CD4-positive, alpha-beta memory T cell (primary cell): ENCODE measurements around the gene CDRT4. TPM values are rescaled to one million over a fixed set of nuclear protein-coding genes. Genes with fewer than 3 reads are reported as not detected.

Experiments used
- CTCF ChIA-PET: fragments of 350-600 bp; sonication (Branson Sonifier 250); formaldehyde crosslinking; loops from one replicate; lab custom pipeline; 2021; ENCODE audit warnings: inconsistent platforms; ENCODE audit not compliant: partially characterized antibody; lab: Charles Lee
- POLR2A ChIA-PET: fragments of 350-600 bp; sonication (Branson Sonifier 250); formaldehyde crosslinking; loops from one replicate; lab custom pipeline; 2021; ENCODE audit not compliant: partially characterized antibody; lab: Charles Lee
- DNase-seq, 5 donors: peaks; one replicate each; pipeline versions ENCODE4 v3.0.0 to v3.0.0-alpha.2; 2020 to 2022; ENCODE audit warnings: mixed read lengths in 1 of 5
- H3K27ac ChIP-seq: one replicate; pipeline ENCODE4 v1.7.0; 2013; ENCODE audit warnings: low read depth, low read length
- H3K27me3 ChIP-seq: 2 replicates; pipeline ENCODE4 v1.7.0; 2013; ENCODE audit warnings: mild to moderate bottlenecking, low read length, moderate library complexity; ENCODE audit not compliant: insufficient read depth
- H3K36me3 ChIP-seq: 2 replicates; pipeline ENCODE4 v1.7.0; 2013; ENCODE audit warnings: mild to moderate bottlenecking, low read length, moderate library complexity; ENCODE audit not compliant: insufficient read depth
- H3K4me1 ChIP-seq: 2 replicates; pipeline ENCODE4 v1.7.0; 2013; ENCODE audit warnings: mild to moderate bottlenecking, low read length, moderate library complexity; ENCODE audit not compliant: insufficient read depth
- H3K4me3 ChIP-seq, 2 donors: one replicate each; pipeline ENCODE4 v1.7.0; 2013; ENCODE audit warnings: low read length in 2 of 2, mild to moderate bottlenecking in 1 of 2
- H3K9me3 ChIP-seq, 2 donors: one replicate each; pipeline ENCODE4 v1.7.0; 2013; ENCODE audit warnings: low read length in 2 of 2, control low read depth in 1 of 2; ENCODE audit not compliant: control insufficient read depth in 1 of 2
- H3K27ac Mint-ChIP-seq, 7 donors: one replicate each; pipeline ENCODE4 v1.8.0; 2020 to 2021; ENCODE audit warnings: mixed read lengths in 7 of 7, mild to moderate bottlenecking in 6 of 7, inconsistent platforms in 3 of 7, moderate library complexity in 3 of 7
- H3K27me3 Mint-ChIP-seq, 2 donors: one replicate each; pipeline ENCODE4 v1.8.0; 2020 to 2021; ENCODE audit warnings: mixed read lengths in 2 of 2
- H3K36me3 Mint-ChIP-seq, 2 donors: one replicate each; pipeline ENCODE4 v1.8.0; 2020 to 2021; ENCODE audit warnings: mixed read lengths in 2 of 2, inconsistent platforms in 1 of 2, mild to moderate bottlenecking in 1 of 2
- H3K4me1 Mint-ChIP-seq, 4 donors: one replicate each; pipeline ENCODE4 v1.8.0; 2020 to 2021; ENCODE audit warnings: mixed read lengths in 4 of 4, mild to moderate bottlenecking in 1 of 4
- H3K4me3 Mint-ChIP-seq, 8 donors: one replicate each; pipeline ENCODE4 v1.8.0; 2020 to 2021; ENCODE audit warnings: mixed read lengths in 8 of 8, mild to moderate bottlenecking in 7 of 8, moderate library complexity in 6 of 8, inconsistent platforms in 3 of 8
- H3K9me3 Mint-ChIP-seq, 8 donors: one replicate each; pipeline ENCODE4 v1.8.0; 2020 to 2021; ENCODE audit warnings: mixed read lengths in 8 of 8, mild to moderate bottlenecking in 5 of 8, inconsistent platforms in 3 of 8, moderate library complexity in 1 of 8
- intact Hi-C: fragments of 100-400 bp; cut with micrococcal nuclease; formaldehyde crosslinking; loops from one replicate; pipeline ENCODE4 v1.15.1; 2023
- polyA plus RNA-seq, 2 donors: library from polyadenylated mRNA; unstranded; fragments of 300-500 nt; fragmentation: Illumina TruSeq; gene quantifications; one replicate each; pipeline ENCODE4 v1.2.3, GENCODE V29; 2021
- total RNA-seq, 2 experiments: library from RNA; stranded (reverse); gene quantifications; one replicate each; pipeline ENCODE4 v1.2.3, GENCODE V29; 2021

CDRT4 gene
- total and polyA plus RNA-seq, 4 experiments from 2014 or later, result 1.9 to 17.3 (median 5.8) TPM

- H3K9me3 ChIP-seq, result no peaks in the 10 kb centered on the region
- Mint-ChIP-seq H3K36me3 (peaks cover 5 to 16% of the 10 kb centered on the region in 2 donors), H3K4me3 (no peak overlapping the region), H3K27ac (no peak overlapping the region), H3K27me3 (no peaks in the 10 kb centered on the region), H3K4me1 (no peaks in the 10 kb centered on the region), H3K9me3 (no peaks in the 10 kb centered on the region)
- H3K4me3 ChIP-seq, result no peak overlapping the region
- intact Hi-C loops, result no loop called here
- no peaks in the 10 kb centered on the region for H3K36me3 ChIP-seq
- ChIA-PET CTCF (no interaction called here), POLR2A (no interaction called here)
- H3K4me1 ChIP-seq, result no peaks in the 10 kb centered on the region
- no peaks in the 10 kb centered on the region for H3K27me3 ChIP-seq
- no peak overlapping the region for H3K27ac ChIP-seq
- no peak for DNase-seq
These were observed 1.8 kb upstream of the CDRT4 start for GRCh38 chr17:15469260-15469659.

- H3K9me3 ChIP-seq, result no peaks in the 10 kb centered on the region
- no peaks in the 10 kb centered on the region for H3K36me3 ChIP-seq
- peaks cover 7 to 16% of the 10 kb centered on the region in 2 donors for H3K36me3 Mint-ChIP-seq
- no peaks in the 10 kb centered on the region for H3K27me3 ChIP-seq
- intact Hi-C loops, result no loop called here
- no peaks in the 10 kb centered on the region for H3K4me1 ChIP-seq
- no peaks in the 10 kb centered on the region for H3K4me1 Mint-ChIP-seq
- H3K27ac Mint-ChIP-seq, result peak overlapping the region in 1 of 7 donors; percentile 69
- H3K4me3 Mint-ChIP-seq, result no peak overlapping the region
- no peak overlapping the region for H3K27ac ChIP-seq
- H3K4me3 ChIP-seq, result no peak overlapping the region
- peaks cover 0 to 1% (median 0%) of the 10 kb centered on the region in 8 donors for H3K9me3 Mint-ChIP-seq
- DNase-seq, result no peak
- H3K27me3 Mint-ChIP-seq, result no peaks in the 10 kb centered on the region
- ChIA-PET CTCF (no interaction called here), POLR2A (no interaction called here)
These were observed 705 bp upstream of the CDRT4 start for GRCh38 chr17:15468126-15468525.

GRCh38 chr17:15466131-15466530 lies 1.3 kb downstream of the CDRT4 start:
- H3K4me3 Mint-ChIP-seq, result no peak overlapping the region
- H3K4me1 Mint-ChIP-seq, result no peaks in the 10 kb centered on the region
- Histone ChIP-seq H3K27ac (no peak overlapping the region), H3K36me3 (no peaks in the 10 kb centered on the region), H3K27me3 (no peaks in the 10 kb centered on the region), H3K4me3 (no peak overlapping the region), H3K9me3 (no peaks in the 10 kb centered on the region), H3K4me1 (no peaks in the 10 kb centered on the region)
- H3K36me3 Mint-ChIP-seq, result peaks cover 12 to 23% of the 10 kb centered on the region in 2 donors
- DNase-seq, result no peak
- ChIA-PET POLR2A (no interaction called here), CTCF (no interaction called here)
- no peak overlapping the region for H3K27ac Mint-ChIP-seq
- H3K27me3 Mint-ChIP-seq, result no peaks in the 10 kb centered on the region
- intact Hi-C loops, result no loop called here
- H3K9me3 Mint-ChIP-seq, result peaks cover 0 to 3% (median 0%) of the 10 kb centered on the region in 8 donors

- Mint-ChIP-seq H3K4me3 (no peak overlapping the region), H3K4me1 (no peaks in the 10 kb centered on the region), H3K27me3 (no peaks in the 10 kb centered on the region), H3K9me3 (peaks cover 0 to 3% (median 0%) of the 10 kb centered on the region in 8 donors), H3K36me3 (peaks cover 16 to 33% of the 10 kb centered on the region in 2 donors), H3K27ac (no peak overlapping the region)
- ChIA-PET CTCF (no interaction called here), POLR2A (no interaction called here)
- DNase-seq, result no peak
- Histone ChIP-seq H3K27me3 (no peaks in the 10 kb centered on the region), H3K9me3 (no peaks in the 10 kb centered on the region), H3K27ac (no peak overlapping the region), H3K4me1 (no peaks in the 10 kb centered on the region), H3K4me3 (no peak overlapping the region), H3K36me3 (no peaks in the 10 kb centered on the region)
- intact Hi-C loops, result no loop called here
These were observed 2.2 kb downstream of the CDRT4 start for GRCh38 chr17:15465045-15465701.

GRCh38 chr17:15464231-15464985 lies 3.0 kb downstream of the CDRT4 start:
- no peaks in the 10 kb centered on the region for H3K9me3 ChIP-seq
- no peak for DNase-seq
- no peak overlapping the region for H3K4me3 ChIP-seq
- POLR2A ChIA-PET, result no interaction called here
- Mint-ChIP-seq H3K36me3 (peaks cover 21 to 38% of the 10 kb centered on the region in 2 donors), H3K9me3 (peaks cover 0 to 6% (median 0%) of the 10 kb centered on the region in 8 donors), H3K4me3 (no peak overlapping the region), H3K4me1 (no peaks in the 10 kb centered on the region), H3K27ac (no peak overlapping the region), H3K27me3 (no peaks in the 10 kb centered on the region)
- no peaks in the 10 kb centered on the region for H3K27me3 ChIP-seq
- H3K36me3 ChIP-seq, result no peaks in the 10 kb centered on the region
- CTCF ChIA-PET, result no interaction called here
- no peaks in the 10 kb centered on the region for H3K4me1 ChIP-seq
- intact Hi-C loops, result no loop called here
- no peak overlapping the region for H3K27ac ChIP-seq

GRCh38 chr17:15462976-15463772 lies 4.2 kb downstream of the CDRT4 start:
- Histone ChIP-seq H3K27ac (no peak overlapping the region), H3K27me3 (no peaks in the 10 kb centered on the region), H3K4me1 (no peaks in the 10 kb centered on the region), H3K36me3 (no peaks in the 10 kb centered on the region), H3K4me3 (no peak overlapping the region), H3K9me3 (no peaks in the 10 kb centered on the region)
- no peak overlapping the region for H3K4me3 Mint-ChIP-seq
- no peaks in the 10 kb centered on the region for H3K4me1 Mint-ChIP-seq
- POLR2A ChIA-PET, result no interaction called here
- CTCF ChIA-PET, result interaction anchor here (0.6 kb wide), 1 partner anchor 40 kb away, joined by 3 read pairs; no protein-coding TSS in a partner anchor
- DNase-seq, result no peak
- no peak overlapping the region for H3K27ac Mint-ChIP-seq
- peaks cover 22 to 43% of the 10 kb centered on the region in 2 donors for H3K36me3 Mint-ChIP-seq
- intact Hi-C loops, result no loop called here
- no peaks in the 10 kb centered on the region for H3K27me3 Mint-ChIP-seq
- H3K9me3 Mint-ChIP-seq, result peaks cover 0 to 6% (median 0%) of the 10 kb centered on the region in 8 donors

- no peak overlapping the region for H3K4me3 ChIP-seq
- intact Hi-C loops, result no loop called here
- H3K27ac ChIP-seq, result no peak overlapping the region
- no peaks in the 10 kb centered on the region for H3K36me3 ChIP-seq
- no peak overlapping the region for H3K4me3 Mint-ChIP-seq
- CTCF ChIA-PET, result no interaction called here
- H3K27ac Mint-ChIP-seq, result no peak overlapping the region
- DNase-seq, result no peak
- no peaks in the 10 kb centered on the region for H3K9me3 ChIP-seq
- H3K36me3 Mint-ChIP-seq, result peaks cover 53 to 76% of the 10 kb centered on the region in 2 donors
- H3K4me1 ChIP-seq, result no peaks in the 10 kb centered on the region
- POLR2A ChIA-PET, result no interaction called here
- H3K27me3 ChIP-seq, result no peaks in the 10 kb centered on the region
- H3K9me3 Mint-ChIP-seq, result peaks cover 0 to 14% (median 6%) of the 10 kb centered on the region in 8 donors
- H3K27me3 Mint-ChIP-seq, result no peaks in the 10 kb centered on the region
- H3K4me1 Mint-ChIP-seq, result no peaks in the 10 kb centered on the region
These were observed 9.7 kb downstream of the CDRT4 start for GRCh38 chr17:15457723-15458094.
